GM19397 (cell line): ENCODE measurements around the gene CARD9.
"Not testable (repeated sequence)": the region's sequence is repeated elsewhere in the genome, so short reads cannot be mapped to it uniquely, and the experiment has no call there.

Experiments used
- ATAC-seq: cut with Tn5 transposase; IDR thresholded peaks from one replicate; pipeline ENCODE4 v1.9.1; 2021; ENCODE audit warnings: mild to moderate bottlenecking, moderate library complexity; ENCODE audit not compliant: unreplicated experiment

Gene CARD9

DNA sequence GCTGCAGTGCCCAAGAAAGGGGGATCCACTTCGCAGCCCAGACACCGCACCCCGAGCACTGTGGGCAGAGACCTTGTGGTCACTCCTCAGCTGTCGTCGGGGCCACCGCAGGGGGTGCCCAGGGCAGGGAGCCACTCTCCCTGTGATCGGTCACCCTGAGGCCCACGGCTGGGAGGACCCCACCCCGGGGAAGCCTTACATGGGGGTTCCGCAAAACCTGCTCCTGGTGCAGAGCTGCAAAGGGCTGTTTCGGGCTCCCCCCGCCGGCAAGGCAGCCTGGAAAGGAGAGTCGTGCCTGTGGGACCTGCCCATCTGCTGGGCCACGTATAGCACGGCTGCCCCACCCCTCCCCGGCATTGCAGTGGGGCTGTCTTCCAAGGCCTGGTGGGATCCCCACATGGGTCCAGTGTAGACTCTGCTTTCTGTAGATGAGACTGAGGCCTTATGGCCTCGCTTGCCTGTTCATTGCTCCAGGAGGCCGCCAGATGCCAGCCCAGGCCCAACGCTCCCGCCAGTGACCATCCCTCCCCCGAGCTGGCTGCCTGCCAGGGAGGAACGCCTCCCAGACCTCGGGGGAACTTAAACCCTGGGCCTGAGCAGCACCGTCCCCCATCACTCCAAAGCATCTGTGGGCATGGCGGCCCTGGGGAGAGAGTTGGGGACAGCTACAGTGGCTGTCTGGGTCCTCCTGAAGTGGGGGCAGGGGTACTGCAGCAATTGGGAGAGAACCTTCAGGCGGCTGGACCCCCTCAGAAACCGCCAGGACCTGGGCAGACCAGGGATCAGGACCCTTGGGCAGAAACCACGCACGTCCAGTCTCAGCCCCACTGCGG is 8.3 kb downstream of the CARD9 start:
- ATAC-seq: no peak

DNA sequence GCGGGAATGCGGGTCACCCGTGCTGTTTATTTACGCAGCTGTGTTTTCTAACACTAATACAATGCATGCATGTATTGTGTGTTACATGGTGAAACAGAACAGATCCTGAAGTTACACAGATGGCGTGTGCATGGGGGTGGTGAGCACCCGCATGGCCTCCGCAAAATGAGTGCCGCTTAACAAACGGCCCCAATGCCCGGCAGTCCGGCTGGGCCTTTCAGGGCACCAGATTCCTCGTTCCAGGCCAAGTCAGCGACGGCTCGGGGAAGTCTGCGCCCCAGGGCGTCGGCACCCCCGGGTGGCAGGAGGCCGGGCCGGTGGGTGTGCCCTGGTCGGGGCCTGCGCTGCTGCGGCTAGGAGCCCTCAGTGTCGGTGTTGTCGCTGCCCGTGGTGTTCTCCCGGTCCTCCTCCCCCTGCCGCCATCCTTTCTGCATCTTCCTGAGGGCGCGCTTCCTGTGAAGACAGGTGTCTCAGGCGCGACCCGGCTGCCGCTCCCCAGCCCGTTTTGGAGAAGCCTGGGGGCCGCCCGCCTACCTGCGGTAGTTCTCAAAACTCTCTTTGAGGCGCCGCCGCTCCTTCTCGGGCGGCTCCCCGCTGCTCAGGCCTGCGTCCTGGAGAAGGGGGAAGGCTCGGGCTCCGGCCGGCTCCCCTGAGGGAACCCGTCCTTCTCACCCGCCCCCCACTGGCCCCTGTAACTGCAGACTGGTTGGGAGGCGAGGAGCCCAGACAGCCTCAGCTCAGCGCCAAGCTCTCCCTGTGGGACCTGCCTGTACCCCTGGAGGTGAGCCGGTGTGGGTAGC is 9.3 kb downstream of the CARD9 start:
- no peak for ATAC-seq

DNA sequence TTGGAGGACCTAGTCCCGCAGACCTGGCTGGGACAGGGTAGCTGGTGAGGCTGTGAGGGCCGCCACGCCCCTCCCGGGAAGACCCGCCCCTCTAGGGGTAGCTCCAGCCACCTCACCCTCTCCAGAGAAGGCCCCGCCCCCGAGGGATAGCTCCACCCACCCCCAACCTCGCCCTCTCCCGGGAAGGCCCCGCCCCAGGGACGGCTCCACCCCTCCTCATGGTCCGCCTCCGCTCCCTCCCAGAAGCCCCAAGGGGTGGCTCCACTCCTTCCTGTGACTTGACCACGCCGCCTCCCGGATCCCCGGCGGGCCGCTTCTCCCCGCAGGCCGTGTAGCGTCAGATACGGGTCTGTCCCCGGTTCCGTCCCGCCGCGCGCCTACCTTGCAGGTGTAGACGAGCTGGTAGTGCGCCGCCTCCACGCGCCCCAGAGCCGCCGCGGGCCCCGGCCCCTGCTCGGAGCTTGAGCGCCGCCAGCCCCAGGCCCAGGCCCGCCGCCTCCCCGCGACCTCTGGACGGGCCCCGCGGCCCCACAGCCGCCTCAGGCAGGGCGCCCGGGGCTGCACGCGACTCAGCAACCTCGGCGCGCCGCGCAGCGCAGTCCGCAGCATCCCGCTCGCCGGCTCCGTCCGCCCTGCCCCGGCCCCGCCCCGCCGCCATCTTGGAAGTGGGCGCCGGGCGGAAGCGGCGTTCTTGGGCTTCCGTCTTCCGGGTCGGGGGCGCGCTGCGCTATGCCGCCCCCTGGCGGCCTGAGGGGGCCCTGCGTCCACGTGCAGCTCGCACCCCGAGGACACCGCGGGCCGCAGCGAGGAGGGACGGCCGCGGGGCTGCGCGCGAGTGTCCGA is 10.1 kb downstream of the CARD9 start, which contains the start of gene DNLZ:
TSS of gene DNLZ (minus strand) at position 639 of the 843 bp plus-strand sequence. CDS start at position 609, 30 bp downstream.
- ATAC-seq: peak; percentile 71

DNA sequence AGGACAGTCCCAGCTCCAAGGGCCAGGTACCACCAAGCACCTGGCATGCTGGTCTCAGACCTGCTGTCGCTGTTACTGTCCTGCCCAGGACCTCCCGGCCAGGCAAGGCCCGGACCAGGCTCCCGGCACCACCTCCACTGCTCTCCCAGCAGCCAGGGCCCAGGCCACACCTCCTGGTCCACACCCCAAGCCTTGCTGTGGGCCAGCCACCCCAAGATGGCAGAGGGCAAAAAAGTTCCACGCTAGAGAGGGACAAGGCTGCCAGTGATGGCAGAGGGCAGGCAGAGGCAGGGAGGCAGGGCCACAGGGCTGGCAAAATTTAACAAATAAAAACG is 11.1 kb downstream of the CARD9 start:
- ATAC-seq: no peak

DNA sequence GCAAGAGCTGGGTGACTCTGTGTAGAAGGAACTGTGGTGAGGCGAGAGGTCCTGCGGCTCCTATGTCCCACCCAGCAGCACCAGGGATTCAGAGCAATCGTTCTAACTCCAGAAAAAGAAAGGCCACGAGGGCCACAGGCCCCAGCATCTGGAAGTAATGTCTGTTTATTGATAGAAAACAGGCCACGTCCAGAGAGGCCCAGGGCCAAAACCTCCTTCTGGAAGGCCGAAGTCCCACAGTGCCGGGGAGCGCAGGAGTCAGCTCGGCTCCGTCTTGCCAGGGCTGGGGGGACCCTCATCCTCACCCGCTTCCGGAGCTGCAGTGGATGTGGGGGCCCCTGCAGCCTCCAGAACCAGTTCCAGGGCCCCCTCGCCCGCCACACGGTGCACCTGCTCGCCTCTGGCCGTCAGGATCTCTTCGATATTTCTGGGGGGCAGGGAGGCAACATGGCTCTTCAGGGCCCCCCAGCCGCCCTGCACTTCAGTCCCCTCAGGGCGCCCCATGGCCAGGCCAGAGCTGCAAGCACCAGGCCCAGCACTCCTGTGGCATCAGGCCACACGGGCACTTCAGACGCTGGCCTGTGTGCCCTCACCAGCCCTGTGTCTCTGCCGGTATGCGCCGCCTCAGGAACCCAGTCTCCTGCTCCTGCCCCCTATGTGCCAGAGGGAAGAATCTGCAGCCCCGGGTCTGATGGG is 11.6 kb downstream of the CARD9 start:
- ATAC-seq: no peak

DNA sequence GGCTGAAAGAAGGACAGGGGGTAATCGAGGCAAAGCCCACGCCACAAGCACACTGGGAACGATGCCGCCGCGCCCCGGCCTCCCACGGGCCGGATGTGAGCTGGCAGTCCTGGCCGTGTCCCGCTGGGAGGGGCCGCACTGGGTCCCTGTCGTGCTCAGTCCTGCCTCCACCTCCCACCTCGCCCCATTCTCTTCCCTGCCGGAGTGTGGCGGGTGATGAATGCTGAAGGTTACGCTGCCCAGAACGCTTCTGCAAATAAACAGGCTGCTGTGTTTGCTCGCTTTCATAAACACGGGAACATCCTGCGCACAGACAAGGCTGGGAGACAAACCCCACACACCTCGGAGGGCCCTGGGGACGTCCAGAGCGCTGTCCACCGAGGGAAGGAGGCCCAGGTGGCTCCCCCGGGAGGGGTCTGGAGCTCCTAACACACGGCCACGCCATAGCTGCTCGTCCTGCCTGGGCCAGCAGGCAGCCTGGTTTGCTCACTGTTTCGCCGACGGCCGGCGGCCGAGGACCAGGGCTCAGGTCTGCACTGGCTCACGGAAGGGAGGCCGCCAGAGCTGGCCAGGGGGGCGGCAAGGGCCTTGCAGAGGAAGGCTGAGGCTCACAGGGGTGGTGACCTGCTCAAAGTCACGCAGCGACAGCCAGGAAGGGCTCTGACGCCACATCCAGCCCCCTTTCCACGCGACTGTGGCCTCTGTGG is 12.3 kb downstream of the CARD9 start:
- no peak for ATAC-seq

DNA sequence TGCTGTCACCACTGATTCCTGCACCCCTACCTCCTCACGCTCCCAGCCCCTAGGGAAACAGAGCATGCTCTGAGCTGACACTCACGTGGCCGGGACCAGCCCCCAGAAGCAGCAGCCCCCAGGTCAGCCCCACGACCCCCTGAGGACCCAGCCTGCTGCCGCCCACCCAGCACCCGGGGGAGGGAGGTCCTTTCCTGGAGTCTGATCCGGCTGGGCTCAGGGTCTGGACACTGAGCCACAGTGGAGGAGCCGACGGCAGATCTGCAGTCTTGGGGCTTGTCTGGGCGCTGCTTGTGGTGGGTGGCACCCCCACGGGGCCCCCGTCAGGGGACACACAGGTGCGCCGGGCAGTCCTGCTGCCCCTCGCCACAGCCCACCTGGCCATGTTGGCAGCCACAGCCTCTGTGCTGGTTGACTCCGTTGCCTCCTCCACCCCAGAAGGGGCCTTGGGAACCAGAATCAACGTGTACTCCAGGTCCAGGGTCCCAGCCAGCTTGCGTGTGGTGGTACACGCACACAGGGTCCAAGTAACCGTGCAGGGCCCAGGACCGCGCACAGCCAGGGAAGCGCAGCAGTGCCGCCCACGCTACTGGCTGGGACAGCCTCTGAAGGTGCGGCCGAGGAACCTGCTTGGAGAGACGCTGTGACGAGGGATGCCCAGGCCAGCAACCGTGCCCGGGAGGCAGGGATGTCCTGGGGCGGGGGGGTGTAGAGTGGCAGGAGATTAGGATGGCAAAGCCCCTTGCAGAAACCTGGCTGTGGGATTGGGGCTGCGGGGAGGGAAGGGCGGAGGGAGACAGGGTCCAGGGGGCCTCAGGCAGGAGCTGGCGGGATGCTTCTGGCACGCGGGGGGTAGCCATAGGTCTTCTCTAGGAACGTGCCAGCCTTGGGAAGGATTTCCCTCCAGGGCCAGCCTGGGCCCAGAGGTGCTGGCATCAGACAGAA is 13.4 kb downstream of the CARD9 start:
- ATAC-seq: no peak

DNA sequence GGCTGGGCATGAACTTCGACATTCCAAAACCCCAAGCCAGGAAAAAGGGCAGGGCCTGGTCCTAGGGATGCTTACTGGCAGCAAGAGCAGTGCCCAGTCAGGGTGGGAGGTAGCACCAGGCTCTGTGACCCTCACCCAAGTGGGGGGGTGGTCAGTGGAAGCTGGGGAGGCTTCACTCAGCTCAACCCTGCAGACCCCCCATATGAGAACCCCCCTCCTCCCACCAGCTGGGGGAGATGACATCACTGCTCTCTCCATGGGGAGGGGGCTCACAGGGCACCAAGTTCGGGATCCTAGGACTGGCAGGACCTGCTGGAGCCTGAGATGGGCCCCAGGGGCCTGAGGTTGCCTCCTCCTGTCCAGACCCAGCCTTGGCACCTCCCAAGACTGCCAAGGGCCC is 14.6 kb downstream of the CARD9 start:
- no peak for ATAC-seq

DNA sequence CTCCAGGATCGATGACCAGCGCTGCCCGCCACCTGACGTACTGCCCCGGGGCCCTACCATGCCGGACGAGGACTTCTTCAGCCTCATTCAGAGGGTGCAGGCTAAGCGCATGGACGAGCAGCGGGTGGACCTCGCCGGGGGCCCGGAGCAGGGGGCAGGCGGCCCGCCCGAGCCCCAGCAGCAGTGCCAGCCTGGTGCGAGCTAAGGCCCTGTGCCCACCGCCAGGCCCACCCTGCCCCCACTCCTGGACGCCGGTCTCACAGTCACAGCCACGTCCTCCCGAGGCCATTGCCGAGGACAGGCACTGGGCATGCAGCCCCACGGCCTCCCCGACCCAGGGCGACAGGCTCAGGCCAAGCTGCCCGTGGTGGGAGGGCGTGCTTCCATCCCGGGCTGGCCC is 15.5 kb downstream of the CARD9 start:
- ATAC-seq: no peak

DNA sequence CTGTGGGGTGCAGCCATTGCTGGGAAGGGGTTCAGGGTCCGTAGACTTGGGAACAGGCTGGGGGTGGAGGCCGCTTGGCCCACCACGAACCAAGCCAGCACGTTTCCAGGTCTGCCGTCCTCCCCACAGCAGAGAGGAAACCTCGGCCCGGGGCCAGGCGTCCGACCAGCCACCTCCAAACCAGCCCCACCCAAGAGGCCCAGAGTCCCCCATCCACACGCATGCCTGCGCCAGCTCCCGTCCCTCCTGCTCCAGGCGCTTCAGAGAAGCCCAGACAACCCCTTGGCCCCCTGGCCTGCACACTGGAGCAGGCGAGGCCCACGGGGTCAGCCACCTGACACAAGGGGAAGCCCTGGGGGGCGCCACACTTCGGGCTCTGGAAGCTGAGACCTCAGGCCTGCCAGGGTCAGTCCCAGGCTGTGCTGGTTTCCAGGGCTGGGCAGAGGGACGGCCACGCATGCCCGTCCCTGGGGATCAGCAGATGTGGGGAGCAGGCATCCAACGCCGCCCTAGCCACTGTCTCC is 16.2 kb downstream of the CARD9 start:
- ATAC-seq: no peak

DNA sequence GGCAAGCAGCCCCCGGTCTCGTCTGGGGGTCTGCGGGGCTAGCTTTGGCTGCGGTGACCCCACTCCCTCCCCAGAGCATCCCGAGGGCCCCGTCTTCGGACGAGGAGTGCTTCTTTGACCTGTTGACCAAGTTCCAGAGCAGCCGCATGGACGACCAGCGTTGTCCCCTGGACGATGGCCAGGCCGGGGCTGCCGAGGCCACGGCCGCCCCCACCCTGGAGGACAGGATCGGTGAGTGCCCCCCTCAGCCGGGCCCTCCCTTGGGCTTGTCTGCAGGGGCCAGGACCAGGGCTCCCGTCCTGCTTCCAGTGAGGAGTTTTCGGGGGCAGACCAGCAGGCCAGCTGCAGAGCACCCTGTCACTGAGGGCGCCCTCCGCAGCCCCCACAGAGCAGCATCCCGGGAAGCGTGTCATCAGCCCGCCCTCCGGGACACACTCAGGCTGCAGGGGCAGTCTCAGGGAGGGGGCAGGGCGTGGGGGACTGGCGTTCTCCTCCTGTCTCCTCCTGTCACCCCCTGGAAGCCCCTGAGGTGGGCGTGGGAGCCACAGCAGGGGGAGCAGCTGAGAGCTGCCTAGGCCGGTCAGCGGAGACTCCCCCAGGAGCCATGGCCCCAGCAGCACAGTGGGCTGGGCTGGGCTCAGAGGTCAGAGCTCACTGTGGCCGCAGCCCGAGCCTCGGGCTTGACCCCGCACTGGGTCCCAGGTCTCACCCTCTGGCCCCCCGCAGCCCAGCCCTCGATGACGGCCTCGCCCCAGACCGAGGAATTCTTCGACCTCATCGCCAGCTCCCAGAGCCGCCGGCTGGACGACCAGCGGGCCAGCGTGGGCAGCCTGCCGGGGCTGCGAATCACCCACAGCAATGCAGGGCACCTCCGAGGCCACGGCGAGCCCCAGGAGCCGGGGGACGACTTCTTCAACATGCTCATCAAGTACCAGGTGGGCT is 17.6 kb downstream of the CARD9 start:
- ATAC-seq: no peak

DNA sequence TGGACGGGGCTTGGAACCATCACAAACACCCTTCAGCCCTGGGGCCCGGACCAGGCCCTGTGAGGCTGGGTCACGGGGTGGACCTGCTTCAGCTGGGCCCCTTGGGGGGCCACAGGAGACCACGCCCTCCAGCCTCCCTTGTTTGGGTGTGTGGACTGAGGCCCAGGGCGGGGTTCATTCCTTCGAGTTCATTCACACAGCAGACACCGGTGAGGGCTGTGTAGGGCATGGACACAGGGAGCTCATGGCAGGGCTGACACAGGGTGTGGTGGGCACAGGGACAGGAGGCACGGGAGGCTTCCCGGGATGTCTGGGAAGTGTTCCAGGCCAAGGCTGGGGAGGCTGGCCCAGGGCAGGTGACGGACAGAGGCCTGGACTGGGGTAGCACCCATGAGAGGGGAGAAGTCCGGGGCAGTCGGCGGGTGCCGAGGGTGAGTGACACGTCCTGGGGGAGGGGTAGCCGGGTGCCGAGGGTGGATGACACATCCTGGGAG is 18.8 kb downstream of the CARD9 start:
- ATAC-seq: no peak

DNA sequence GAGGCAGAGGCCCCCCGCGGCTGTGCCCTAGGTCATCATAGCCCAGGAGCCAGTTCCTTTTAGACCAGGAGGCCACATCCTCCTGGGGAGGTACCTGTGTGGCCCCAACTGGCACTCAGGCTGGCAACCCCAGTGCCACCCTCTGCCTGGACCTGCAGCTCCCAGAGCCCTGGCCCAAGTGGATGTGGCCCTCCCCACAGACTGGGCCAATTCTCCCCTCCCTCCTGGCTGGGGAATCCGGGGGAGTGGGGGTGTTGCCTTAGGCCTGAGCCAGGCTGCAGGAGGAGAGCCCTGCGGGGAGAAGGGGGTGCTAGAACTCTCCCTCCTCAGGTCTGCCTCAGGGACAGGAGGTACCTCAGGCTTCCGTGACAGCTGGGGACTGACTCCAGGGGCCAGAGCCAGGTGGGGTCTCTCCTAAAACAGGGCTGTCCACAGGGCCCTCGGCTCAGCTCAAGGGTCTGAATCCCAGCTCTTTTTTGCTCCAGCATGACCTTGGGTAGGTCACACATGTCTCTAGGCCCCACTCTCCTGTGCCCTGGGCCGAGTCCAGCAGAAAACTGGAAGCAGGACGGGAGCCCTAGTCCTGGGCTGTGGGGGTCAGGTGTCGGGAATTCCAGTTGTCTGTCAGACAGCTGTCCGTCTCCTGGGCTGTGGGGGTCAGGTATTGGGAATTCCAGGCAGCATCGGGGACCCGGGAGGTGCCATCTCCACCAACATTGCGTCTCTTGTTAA is 19.5 kb downstream of the CARD9 start:
- ATAC-seq: no peak

DNA sequence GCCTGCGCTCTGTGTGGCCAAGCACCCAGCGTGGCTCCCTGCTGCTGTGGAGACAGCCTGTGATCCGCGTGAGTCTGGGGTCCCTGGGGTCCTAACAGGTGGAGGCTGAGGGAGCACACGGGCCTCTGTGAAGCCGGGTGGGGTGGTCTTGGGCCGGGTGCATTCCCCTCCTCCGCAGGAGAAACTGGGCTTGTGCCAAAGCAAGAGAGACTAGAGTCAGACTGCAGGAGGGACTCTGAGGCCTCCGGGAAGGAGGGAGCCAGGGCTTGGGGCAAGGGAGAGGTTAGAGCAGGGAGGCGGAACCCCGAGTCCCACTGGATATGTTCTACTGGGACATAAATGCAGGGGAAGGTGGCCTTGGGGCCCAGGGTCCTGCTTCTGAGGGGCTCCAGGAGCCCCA is 20.4 kb downstream of the CARD9 start:
- ATAC-seq: no peak

DNA sequence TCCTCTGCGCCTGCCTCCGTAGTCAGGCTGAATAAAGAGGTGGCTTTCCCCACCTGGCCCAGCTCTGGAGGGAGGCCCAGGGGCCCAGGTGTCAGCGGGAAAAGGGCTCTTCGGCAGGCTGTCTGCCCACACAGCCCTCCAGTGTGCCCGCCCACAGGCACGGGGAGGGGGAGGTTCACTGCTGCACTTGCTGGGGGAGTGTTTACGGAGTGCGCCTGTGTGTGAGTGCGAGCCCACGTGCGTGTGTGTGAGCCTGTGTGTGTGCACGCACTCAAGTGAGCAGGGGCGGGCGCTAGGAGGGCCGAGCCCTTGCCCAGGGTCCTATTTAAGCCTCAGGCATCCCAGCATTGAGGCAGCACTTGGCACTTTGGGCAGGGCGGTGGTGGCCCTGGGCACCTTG is 20.8 kb downstream of the CARD9 start:
- ATAC-seq: no peak

DNA sequence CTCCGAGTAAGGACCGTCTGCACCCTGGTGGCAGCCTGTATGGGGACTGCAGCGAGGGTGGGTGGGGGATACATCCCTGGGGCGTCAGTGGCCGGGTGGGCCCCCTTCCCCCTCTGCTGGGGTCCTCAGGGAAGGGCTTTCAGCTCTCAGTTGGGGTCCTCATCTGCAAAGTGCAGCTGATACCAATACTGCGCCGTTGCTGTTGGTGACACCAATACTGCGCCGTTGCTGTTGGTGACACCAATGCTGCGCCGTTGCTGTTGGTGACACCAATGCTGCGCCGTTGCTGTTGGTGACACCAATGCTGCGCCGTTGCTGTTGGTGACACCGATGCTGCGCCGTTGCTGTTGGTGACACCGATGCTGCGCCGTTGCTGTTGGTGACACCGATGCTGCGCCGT is 21.6 kb downstream of the CARD9 start:
- ATAC-seq: not testable (repeated sequence)
